ENCODE measurements around the gene NAV2.

GRCh38 chr11:19976281-19976941 lies 263.8 kb downstream of the NAV2 start:
- TF ChIP-seq EZH2 (IDR thresholded peaks at IDR 0.05) (no peak), POLR2AphosphoS5 (IDR thresholded peaks at IDR 0.05; ENCODE audit: borderline replicate concordance, low read depth, low read length) (no peak), FOXP2 (optimal IDR thresholded peaks at IDR 0.05; ENCODE audit: control extremely low read depth, extremely low read length, insufficient read depth) (no peak)

All from SK-N-MC (cell line).